ENCODE measurements around the gene SMPDL3A.

Gene SMPDL3A

GRCh38 chr6:122806291-122806690, 17.2 kb downstream of the SMPDL3A start:
- no peak for DNase-seq

- no peak for DNase-seq
Observed at GRCh38 chr6:122808121-122808885, 19.2 kb downstream of the SMPDL3A start.

GRCh38 chr6:122809001-122809400, 19.9 kb downstream of the SMPDL3A start:
- DNase-seq = no peak

- no peak for DNase-seq
Observed at GRCh38 chr6:122809691-122810090, 20.6 kb downstream of the SMPDL3A start.

GRCh38 chr6:122810189-122810588, 21.1 kb downstream of the SMPDL3A start:
- DNase-seq = no peak

GRCh38 chr6:122817358-122817757, 28.3 kb downstream of the SMPDL3A start:
- no peak for DNase-seq

- no peak for DNase-seq
Observed at GRCh38 chr6:122817766-122818165, 28.7 kb downstream of the SMPDL3A start.

GRCh38 chr6:122818866-122819265, 29.8 kb downstream of the SMPDL3A start:
- peak; percentile 74 for DNase-seq

- no peak for DNase-seq
Observed at GRCh38 chr6:122821095-122821494, 32.0 kb downstream of the SMPDL3A start.

GRCh38 chr6:122825163-122825562, 36.1 kb downstream of the SMPDL3A start:
- DNase-seq = peak; percentile 21

- DNase-seq = no peak
Observed at GRCh38 chr6:122829456-122829855, 40.4 kb downstream of the SMPDL3A start.

GRCh38 chr6:122831511-122831910, 42.5 kb downstream of the SMPDL3A start:
- no peak for DNase-seq

GRCh38 chr6:122832459-122832858, 43.4 kb downstream of the SMPDL3A start:
- no peak for DNase-seq

- DNase-seq = peak; percentile 45
Observed at GRCh38 chr6:122833021-122833491, 44.0 kb downstream of the SMPDL3A start.

GRCh38 chr6:122838060-122838780, 49.2 kb downstream of the SMPDL3A start:
- peak; percentile 20 for DNase-seq

- peak; percentile 80 for DNase-seq
Observed at GRCh38 chr6:122839472-122839871, 50.4 kb downstream of the SMPDL3A start.

GRCh38 chr6:122839906-122840305, 50.8 kb downstream of the SMPDL3A start:
- DNase-seq = no peak

- DNase-seq = no peak
Observed at GRCh38 chr6:122845464-122845863, 56.4 kb downstream of the SMPDL3A start.

GRCh38 chr6:122845916-122846612, 57.0 kb downstream of the SMPDL3A start:
- DNase-seq = no peak

- DNase-seq = no peak
Observed at GRCh38 chr6:122853259-122853995, 64.4 kb downstream of the SMPDL3A start.

Data from NCI-H345 (cell line).